RWPE2 (cell line): ENCODE results near the gene USP14.

Experiments used
- ATAC-seq: fragments of 200-7000 bp; cut with Tn5 transposase; 3 replicates; pipeline ENCODE4 v1.9.1; 2021; ENCODE audit warnings: low read depth
- DNase-seq: peaks from one replicate; pipeline ENCODE4 v3.0.0-alpha.2; 2020; ENCODE audit warnings: low spot score
- H3K27ac ChIP-seq: fragments of 450-650 bp; 2 replicates; pipeline ENCODE4 v1.5.1; 2017; ENCODE audit warnings: mild to moderate bottlenecking; ENCODE audit not compliant: poor library complexity, severe bottlenecking
- H3K27me3 ChIP-seq: fragments of 250-450 bp; sonication (Bioruptor Pico); 2 replicates; pipeline ENCODE4 v1.5.1; 2021; ENCODE audit warnings: mild to moderate bottlenecking, moderate library complexity; ENCODE audit not compliant: insufficient read depth, poor library complexity, severe bottlenecking
- H3K36me3 ChIP-seq: fragments of 250-450 bp; sonication (Bioruptor Pico); 2 replicates; pipeline ENCODE4 v1.5.1; 2020; ENCODE audit warnings: low read depth, mild to moderate bottlenecking, moderate library complexity
- H3K4me1 ChIP-seq: fragments of 250-450 bp; sonication (Bioruptor Pico); 2 replicates; pipeline ENCODE4 v1.5.1; 2021; ENCODE audit warnings: mild to moderate bottlenecking, moderate library complexity; ENCODE audit not compliant: insufficient read depth, poor library complexity, severe bottlenecking
- H3K4me3 ChIP-seq: fragments of 250-450 bp; sonication (Bioruptor Pico); 2 replicates; pipeline ENCODE4 v1.5.1; 2021; ENCODE audit warnings: mild to moderate bottlenecking, moderate library complexity; ENCODE audit not compliant: severe bottlenecking
- H3K9me3 ChIP-seq: fragments of 250-450 bp; sonication (Bioruptor Pico); 2 replicates; pipeline ENCODE4 v1.5.1; 2021; ENCODE audit warnings: mild to moderate bottlenecking, moderate library complexity; ENCODE audit not compliant: severe bottlenecking
- TF ChIP-seq, protein P1 (sequence below): fragments of 450-650 bp; IDR thresholded peaks from one replicate; pipeline ENCODE4 v1.5.1; 2017; ENCODE audit warnings: mild to moderate bottlenecking, moderate library complexity; ENCODE audit not compliant: poor library complexity, severe bottlenecking

Gene USP14

DNA sequence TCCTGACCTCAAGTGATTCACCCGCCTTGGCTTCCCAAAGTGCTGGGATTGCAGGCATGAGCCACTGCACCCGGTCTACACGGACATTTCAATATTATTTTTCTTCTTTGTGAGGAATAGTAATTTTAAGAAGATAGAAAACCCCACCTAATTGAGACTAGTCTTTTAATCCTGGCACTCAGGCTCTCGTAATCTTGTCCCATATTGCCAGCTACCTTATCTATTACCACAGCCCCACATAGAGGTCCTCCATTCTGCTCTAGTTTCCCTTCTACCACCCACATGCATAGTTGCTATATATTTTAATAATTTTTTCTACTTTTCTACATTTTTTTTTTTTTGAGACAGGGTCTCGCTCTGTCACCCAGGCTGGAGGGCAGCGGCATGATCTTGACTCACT, 9.5 kb upstream of the USP14 start:
- H3K4me3 ChIP-seq: no peak overlapping the region
- H3K27me3 ChIP-seq: no peaks in the 10 kb centered on the region
- H3K27ac ChIP-seq: no peak overlapping the region
- no peaks in the 10 kb centered on the region for H3K9me3 ChIP-seq
- no peaks in the 10 kb centered on the region for H3K36me3 ChIP-seq
- DNase-seq (no peak), ATAC-seq (no peak)
- no peaks in the 10 kb centered on the region for H3K4me1 ChIP-seq
- TF ChIP-seq, protein P1, sequence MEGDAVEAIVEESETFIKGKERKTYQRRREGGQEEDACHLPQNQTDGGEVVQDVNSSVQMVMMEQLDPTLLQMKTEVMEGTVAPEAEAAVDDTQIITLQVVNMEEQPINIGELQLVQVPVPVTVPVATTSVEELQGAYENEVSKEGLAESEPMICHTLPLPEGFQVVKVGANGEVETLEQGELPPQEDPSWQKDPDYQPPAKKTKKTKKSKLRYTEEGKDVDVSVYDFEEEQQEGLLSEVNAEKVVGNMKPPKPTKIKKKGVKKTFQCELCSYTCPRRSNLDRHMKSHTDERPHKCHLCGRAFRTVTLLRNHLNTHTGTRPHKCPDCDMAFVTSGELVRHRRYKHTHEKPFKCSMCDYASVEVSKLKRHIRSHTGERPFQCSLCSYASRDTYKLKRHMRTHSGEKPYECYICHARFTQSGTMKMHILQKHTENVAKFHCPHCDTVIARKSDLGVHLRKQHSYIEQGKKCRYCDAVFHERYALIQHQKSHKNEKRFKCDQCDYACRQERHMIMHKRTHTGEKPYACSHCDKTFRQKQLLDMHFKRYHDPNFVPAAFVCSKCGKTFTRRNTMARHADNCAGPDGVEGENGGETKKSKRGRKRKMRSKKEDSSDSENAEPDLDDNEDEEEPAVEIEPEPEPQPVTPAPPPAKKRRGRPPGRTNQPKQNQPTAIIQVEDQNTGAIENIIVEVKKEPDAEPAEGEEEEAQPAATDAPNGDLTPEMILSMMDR: no peak

GRCh38 chr18:154151-154550, 4.2 kb upstream of the USP14 start:
- DNase-seq (no peak), ATAC-seq (no peak)
- no peaks in the 10 kb centered on the region for H3K27me3 ChIP-seq
- peaks cover 3% of the 10 kb centered on the region for H3K4me1 ChIP-seq
- no peaks in the 10 kb centered on the region for H3K9me3 ChIP-seq
- no peak overlapping the region for H3K27ac ChIP-seq
- H3K36me3 ChIP-seq: no peaks in the 10 kb centered on the region
- H3K4me3 ChIP-seq: no peak overlapping the region
- TF ChIP-seq, protein P1: no peak

DNA sequence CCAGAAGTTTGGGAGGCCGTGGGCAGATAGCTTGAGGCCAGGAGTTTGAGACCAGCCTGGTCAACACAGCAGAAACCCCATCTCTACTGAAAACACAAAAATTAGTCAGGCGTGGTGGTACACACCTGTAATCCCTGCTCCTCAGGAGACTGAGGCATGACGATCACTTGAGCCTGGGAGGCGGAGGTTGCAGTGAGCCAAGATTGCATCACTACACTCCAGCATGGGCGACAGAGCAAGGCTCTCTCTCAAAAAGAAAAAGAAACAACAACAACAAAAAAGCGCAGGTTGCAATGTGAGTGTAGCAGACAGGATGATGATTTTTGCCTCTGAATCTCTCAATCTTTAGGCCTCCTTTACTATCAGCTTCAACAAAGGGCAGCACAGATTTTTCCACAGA, 2.7 kb upstream of the USP14 start:
- Histone ChIP-seq H3K27ac (no peak overlapping the region), H3K36me3 (peaks cover 3% of the 10 kb centered on the region), H3K27me3 (no peaks in the 10 kb centered on the region), H3K4me1 (peaks cover 11% of the 10 kb centered on the region), H3K9me3 (no peaks in the 10 kb centered on the region), H3K4me3 (no peak overlapping the region)
- no peak for DNase-seq
- ATAC-seq: no peak
- TF ChIP-seq, protein P1: no peak

GRCh38 chr18:156514-157230, 1.7 kb upstream of the USP14 start:
- DNase-seq: no peak
- H3K27me3 ChIP-seq: no peaks in the 10 kb centered on the region
- no peak overlapping the region for H3K4me3 ChIP-seq
- ATAC-seq: no peak
- no peak overlapping the region for H3K27ac ChIP-seq
- H3K36me3 ChIP-seq: peaks cover 13% of the 10 kb centered on the region
- TF ChIP-seq, protein P1: no peak
- no peaks in the 10 kb centered on the region for H3K9me3 ChIP-seq
- H3K4me1 ChIP-seq: peaks cover 11% of the 10 kb centered on the region

DNA sequence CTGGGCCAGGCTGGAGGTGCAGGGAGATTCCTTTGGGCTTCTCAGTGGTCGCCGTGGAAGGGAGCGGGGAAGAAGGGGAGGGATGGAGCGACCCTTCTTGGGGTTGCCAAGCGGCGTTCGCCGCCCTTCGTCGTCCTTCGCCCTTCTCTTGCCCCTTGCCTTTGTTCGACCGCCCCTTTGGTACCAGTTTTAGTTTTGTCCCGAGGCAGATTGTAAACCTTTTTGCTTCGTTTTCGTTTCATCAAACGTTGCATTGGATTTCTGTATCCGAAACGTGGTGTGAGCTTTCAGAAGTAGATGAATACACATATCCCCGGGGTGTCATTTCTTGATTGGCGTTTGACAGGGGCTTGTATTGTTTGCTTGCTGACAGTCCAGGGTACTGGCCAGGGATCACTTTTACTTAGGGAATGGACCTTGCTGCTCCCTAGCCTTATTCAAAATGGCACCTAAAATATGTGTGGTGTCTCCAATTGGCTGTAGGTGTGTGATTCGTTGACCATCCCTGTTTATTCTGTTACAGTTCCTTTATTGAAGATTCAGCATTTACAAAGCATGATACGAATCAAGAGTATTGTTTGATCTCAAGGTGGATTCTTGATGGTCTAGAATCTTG, 788 bp downstream of the USP14 start:
- DNase-seq (no peak), ATAC-seq (peak; percentile 20; the same call in 1 of the 3 replicates)
- H3K9me3 ChIP-seq: no peaks in the 10 kb centered on the region
- peaks cover 11% of the 10 kb centered on the region for H3K4me1 ChIP-seq
- H3K27me3 ChIP-seq: no peaks in the 10 kb centered on the region
- H3K4me3 ChIP-seq: peak overlapping the region; percentile 99
- peaks cover 32% of the 10 kb centered on the region for H3K36me3 ChIP-seq
- TF ChIP-seq, protein P1: no peak
- peak overlapping the region; percentile 54 for H3K27ac ChIP-seq
